HG02588 (cell line): ENCODE measurements around the gene SPSB1.

Experiments used
- ATAC-seq: cut with Tn5 transposase; IDR thresholded peaks from one replicate; pipeline ENCODE4 v1.9.1; 2021; ENCODE audit warnings: mild to moderate bottlenecking, moderate library complexity; ENCODE audit not compliant: unreplicated experiment

Gene SPSB1

DNA sequence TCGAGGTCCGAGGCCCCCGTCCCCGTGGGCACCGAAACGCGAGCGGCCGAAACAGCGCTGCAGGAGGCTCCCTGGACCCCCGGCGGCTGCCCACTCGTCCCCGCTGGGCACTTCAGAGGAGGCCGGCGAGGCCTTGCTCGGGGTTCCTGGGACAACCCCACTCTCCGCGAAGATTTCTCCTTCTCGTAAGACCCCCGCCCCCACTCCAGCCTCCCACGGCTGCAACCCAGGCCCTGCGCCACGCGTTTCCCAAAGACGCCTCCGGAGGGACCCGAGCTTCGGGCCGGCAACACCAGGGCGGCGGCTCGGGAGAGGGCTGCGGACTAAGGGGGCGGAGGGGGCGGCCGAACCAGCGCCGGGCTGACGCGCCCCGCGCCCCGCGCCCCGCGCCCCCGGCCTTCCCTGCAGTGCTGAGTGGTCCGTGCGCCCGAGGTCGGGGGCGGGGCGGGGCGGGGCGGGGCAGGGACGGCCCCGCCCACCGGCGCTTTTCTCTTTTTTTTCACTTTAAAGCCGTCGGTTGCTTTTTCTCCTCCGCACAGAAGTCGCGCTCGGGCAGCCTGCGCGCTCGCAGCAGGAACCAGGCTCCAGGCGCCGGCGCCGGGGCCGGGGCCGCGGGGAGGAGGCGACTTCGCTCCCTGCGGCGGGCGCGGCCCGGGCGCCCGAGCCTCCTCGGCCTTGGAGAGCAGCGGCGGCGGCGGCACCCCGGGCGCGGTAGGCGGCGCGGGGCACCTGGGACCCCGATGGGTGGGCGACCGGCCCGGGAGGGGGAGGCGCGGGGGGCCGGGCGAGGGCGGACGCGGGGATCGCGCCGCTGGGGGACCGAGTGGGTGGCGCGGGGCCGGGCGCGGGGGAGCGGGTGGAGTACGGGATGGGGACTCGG lies at the start of gene SPSB1:
Gene SPSB1, plus strand, starts transcription at position 534 of the 880 bp plus-strand sequence. CDS start 62,998 bp downstream, outside the sequence.
- ATAC-seq = peak; percentile 48

DNA sequence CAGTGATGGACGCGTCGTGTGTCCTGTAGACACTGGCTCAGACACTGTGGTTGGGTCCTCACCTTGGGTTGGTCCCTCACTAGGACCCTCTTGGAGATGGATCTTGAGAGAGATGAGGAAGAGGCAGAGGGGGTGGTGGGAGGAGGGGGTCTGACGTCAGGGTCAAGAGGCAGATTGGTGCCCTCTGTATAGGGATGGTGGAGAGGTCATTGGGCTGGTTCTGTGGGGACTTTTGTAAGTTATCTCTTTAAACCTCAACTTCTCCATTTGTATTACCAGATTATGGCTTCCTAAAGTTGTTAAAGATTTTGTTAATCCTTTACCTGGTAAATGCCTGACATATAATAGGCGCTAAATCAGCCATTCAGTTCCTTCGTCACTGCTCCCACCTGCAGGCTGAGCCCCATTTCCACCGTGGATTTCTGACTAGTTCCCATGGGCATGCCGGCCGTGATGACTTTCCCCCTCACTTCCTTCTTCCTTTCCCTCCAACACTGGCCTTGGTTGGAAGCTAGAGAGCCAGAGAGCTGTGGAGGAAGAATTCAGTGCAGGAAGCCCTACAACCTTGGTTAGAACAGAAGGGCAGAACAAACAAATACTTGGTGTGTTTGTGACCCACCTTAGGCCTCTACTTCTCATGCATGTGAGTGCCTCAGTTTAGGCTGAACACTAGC lies 49.5 kb upstream of the SPSB1 start:
- no peak for ATAC-seq

DNA sequence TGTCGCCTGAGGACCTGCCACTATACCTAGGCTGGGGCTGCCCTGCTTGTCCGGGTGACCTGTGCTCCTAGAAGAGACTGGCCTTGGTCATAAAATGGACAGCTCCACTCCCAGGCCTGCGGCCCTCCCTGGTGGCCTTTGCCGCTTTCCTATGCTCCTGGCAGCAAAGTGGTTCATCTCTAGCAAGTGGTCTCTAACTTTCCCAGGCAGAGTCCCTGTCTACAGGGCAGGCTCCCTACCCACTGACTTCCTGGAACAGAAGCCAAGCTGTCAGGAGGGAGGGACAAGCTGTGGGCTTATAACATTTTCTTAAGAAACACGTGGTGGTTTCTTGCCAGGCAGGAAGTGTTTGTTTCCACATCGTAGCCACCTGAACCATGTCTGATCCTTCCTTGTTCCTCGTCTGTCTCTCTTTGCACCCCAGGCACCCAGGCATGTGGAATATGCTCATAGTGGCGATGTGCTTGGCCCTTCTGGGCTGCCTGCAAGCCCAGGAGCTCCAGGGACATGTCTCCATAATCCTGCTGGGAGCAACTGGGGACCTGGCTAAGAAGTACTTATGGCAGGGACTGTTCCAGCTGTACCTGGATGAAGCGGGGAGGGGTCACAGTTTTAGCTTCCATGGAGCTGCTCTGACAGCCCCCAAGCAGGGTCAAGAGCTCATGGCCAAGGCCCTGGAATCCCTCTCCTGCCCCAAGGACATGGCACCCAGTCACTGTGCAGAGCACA lies 48.0 kb upstream of the SPSB1 start:
- ATAC-seq = no peak

DNA sequence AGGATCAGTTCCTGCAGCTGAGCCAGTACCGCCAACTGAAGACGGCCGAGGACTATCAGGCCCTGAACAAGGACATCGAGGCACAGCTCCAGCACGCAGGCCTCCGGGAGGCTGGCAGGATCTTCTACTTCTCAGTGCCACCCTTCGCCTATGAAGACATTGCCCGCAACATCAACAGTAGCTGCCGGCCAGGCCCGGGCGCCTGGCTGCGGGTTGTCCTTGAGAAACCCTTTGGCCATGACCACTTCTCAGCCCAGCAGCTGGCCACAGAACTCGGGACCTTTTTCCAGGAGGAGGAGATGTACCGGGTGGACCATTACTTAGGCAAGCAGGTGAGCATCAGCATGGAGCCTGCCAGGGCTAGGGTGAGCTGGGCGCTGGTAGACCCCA lies 47.5 kb upstream of the SPSB1 start:
- no peak for ATAC-seq

- no peak for ATAC-seq
These were observed 47.0 kb upstream of the SPSB1 start for GRCh38 chr1:9245661-9246060.

- ATAC-seq = no peak
These were observed 46.5 kb upstream of the SPSB1 start for GRCh38 chr1:9246215-9246614.

- ATAC-seq = no peak
These were observed 45.6 kb upstream of the SPSB1 start for GRCh38 chr1:9246841-9247785.

DNA sequence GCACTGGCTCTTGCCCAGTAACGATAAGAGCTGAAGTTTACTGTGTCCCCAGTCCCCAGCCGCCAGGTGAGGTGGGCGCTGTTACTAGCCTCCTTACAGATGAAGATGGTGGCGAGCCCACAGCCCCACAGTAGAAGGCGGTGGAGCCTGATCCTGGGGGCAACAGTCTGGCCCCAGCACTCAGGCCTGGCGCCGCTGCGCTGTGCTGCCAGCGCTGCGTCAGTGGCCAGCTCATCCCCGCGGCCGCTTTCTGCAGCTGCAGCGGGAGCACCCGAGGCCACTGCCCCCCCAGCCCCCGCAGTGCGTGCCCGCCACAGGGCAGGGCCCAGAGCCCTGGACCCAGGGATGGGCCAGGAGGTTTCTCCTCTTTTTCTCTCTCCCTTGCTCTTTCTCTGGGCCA lies 44.8 kb upstream of the SPSB1 start:
- ATAC-seq = no peak

GRCh38 chr1:9248341-9249262 lies 44.1 kb upstream of the SPSB1 start:
- no peak for ATAC-seq

- ATAC-seq = no peak
These were observed 43.5 kb upstream of the SPSB1 start for GRCh38 chr1:9249263-9249533.

- ATAC-seq = no peak
These were observed 42.9 kb upstream of the SPSB1 start for GRCh38 chr1:9249534-9250410.

GRCh38 chr1:9250411-9251381 lies 42.0 kb upstream of the SPSB1 start:
- ATAC-seq = no peak

GRCh38 chr1:9251501-9251900 lies 41.2 kb upstream of the SPSB1 start:
- no peak for ATAC-seq

DNA sequence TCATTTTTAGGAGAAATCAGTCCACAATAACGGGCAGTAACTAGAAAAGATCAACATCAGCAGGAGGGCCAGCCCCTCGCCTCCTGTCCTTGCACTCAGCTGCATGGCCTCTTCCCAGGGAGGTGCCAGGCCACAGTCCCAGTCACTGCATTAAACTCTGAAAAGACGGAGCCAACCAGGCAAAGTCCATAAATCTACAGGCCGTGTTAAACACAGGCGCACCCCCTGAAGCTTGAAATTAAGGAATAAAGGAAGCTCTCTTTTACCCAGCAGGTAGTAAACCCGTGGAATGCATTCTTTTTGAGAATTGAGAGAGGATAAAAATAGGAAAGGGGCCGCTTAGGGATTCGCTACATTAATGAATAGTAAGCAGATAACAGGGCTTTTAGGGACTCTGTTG lies 39.7 kb upstream of the SPSB1 start:
- no peak for ATAC-seq

- no peak for ATAC-seq
These were observed 39.1 kb upstream of the SPSB1 start for GRCh38 chr1:9253453-9254105.

GRCh38 chr1:9256332-9256731 lies 36.4 kb upstream of the SPSB1 start:
- no peak for ATAC-seq

- no peak for ATAC-seq
These were observed 34.8 kb upstream of the SPSB1 start for GRCh38 chr1:9257851-9258250.
